GM12878 (cell line): ENCODE data around the gene IL26. TPM values are rescaled to one million over a fixed set of nuclear protein-coding genes. Genes with fewer than 3 reads are reported as not detected.

ENCODE experiments used
- ATAC-seq: fragments of 200-7000 bp; cut with Tn5 transposase; 3 replicates; pipeline ENCODE4 v1.9.1; 2020; ENCODE audit warnings: mild to moderate bottlenecking, moderate library complexity
- BruUV-seq: library from RNA; stranded (reverse); fragments of 400-500 nt; replicated peaks from 2 replicates; lab custom pipeline; 2021; lab: Mats Ljungman, UMichigan
- CTCF ChIA-PET: fragments of 300-600 bp; sonication (Branson Sonifier 250); formaldehyde crosslinking; extraction: SDS; loops from one replicate; lab custom pipeline; 2021; ENCODE audit warnings: inconsistent platforms; lab: Yijun Ruan, JAX
- POLR2A ChIA-PET: fragments of 350-600 bp; formaldehyde crosslinking; extraction: SDS; loops from one replicate; lab custom pipeline; 2021; ENCODE audit warnings: inconsistent platforms; lab: Charles Lee
- RAD21 ChIA-PET: fragments of 300-600 bp; sonication (Branson Sonifier 250); formaldehyde crosslinking; loops from one replicate; lab custom pipeline; 2023; ENCODE audit warnings: antibody characterized with exemption; ENCODE audit not compliant: unreplicated experiment; lab: Charles Lee
- SMC1A ChIA-PET: fragments of 300-600 bp; sonication (Branson Sonifier 250); formaldehyde crosslinking; loops from one replicate; lab custom pipeline; 2023; ENCODE audit not compliant: unreplicated experiment, uncharacterized antibody; lab: Charles Lee
- DNase-seq: peaks from one replicate; pipeline ENCODE4 v3.0.0-alpha.2; 2011; ENCODE audit warnings: low read depth, low spot score
- FAIRE-seq: peaks from 3 replicates; lab custom pipeline; 2011; peaks lifted over from hg19 to GRCh38; lab: Jason Lieb, UNC
- H2AFZ ChIP-seq: 2 replicates; pipeline ENCODE4 v1.6.0; 2011; ENCODE audit warnings: low read depth, low read length, control low read depth; ENCODE audit not compliant: control insufficient read depth
- H3K27ac ChIP-seq: 2 replicates; pipeline ENCODE4 v1.5.1; 2011; ENCODE audit warnings: control low read depth; ENCODE audit not compliant: control insufficient read depth, insufficient read depth
- H3K27me3 ChIP-seq, 2 experiments: replicated peaks in 1 of 2; 2 replicates each; pipeline versions ENCODE4 v1.6.0 to v1.6.1; 2011; ENCODE audit warnings: low read length in 1 of 2; ENCODE audit not compliant: control insufficient read depth in 2 of 2, insufficient read depth in 2 of 2
- H3K36me3 ChIP-seq, 2 experiments: 2 replicates each; pipeline ENCODE4 v1.5.1; 2011; ENCODE audit warnings: low read length in 1 of 2; ENCODE audit not compliant: control insufficient read depth in 2 of 2, insufficient read depth in 2 of 2
- H3K4me1 ChIP-seq: 2 replicates; pipeline ENCODE4 v1.6.1; 2011; ENCODE audit warnings: mild to moderate bottlenecking, low read length, moderate library complexity, mixed read lengths; ENCODE audit not compliant: control insufficient read depth, insufficient read depth
- H3K4me2 ChIP-seq: 2 replicates; pipeline ENCODE4 v1.6.0; 2011; ENCODE audit warnings: control low read depth; ENCODE audit not compliant: control insufficient read depth, insufficient read depth
- H3K4me3 ChIP-seq: fragments of 200-600 bp; sonication (generic); 2 replicates; pipeline ENCODE4 v1.5.1; 2016
- H3K79me2 ChIP-seq: 2 replicates; pipeline ENCODE4 v1.6.0; 2011; ENCODE audit warnings: low read length; ENCODE audit not compliant: control insufficient read depth, insufficient read depth
- H3K9ac ChIP-seq: 2 replicates; pipeline ENCODE4 v1.8.0; 2011; ENCODE audit warnings: low read length, control low read depth, mixed read lengths; ENCODE audit not compliant: control insufficient read depth, insufficient read depth
- H3K9me3 ChIP-seq: replicated peaks from 3 replicates; pipeline ENCODE4 v1.5.1; 2011; ENCODE audit warnings: mild to moderate bottlenecking, low read length; ENCODE audit not compliant: control insufficient read depth, insufficient read depth
- H4K20me1 ChIP-seq: 2 replicates; pipeline ENCODE4 v1.6.0; 2011; ENCODE audit not compliant: control insufficient read depth, insufficient read depth
- CHD1 ChIP-seq: IDR thresholded peaks from 2 replicates; pipeline ENCODE4 v1.6.1; 2012; ENCODE audit warnings: low read depth, low read length, improper control_type of control experiment
- EED ChIP-seq: sonication (generic); IDR thresholded peaks from 2 replicates; pipeline ENCODE4 v1.6.1; 2016; ENCODE audit warnings: antibody characterized with exemption, low read depth
- GABPA ChIP-seq: IDR thresholded peaks from 2 replicates; pipeline ENCODE4 v1.6.1; 2014; ENCODE audit warnings: antibody characterized with exemption, low read depth, mild to moderate bottlenecking, inconsistent platforms
- HSF1 ChIP-seq: fragments of 150-350 bp; IDR thresholded peaks from 2 replicates; pipeline ENCODE4 v1.6.1; 2014; ENCODE audit warnings: mild to moderate bottlenecking, low read depth, low read length
- IRF4 ChIP-seq: IDR thresholded peaks from 2 replicates; pipeline ENCODE4 v1.6.1; 2011; ENCODE audit warnings: low read depth, low read length
- JUNB ChIP-seq: IDR thresholded peaks from 2 replicates; pipeline ENCODE4 v1.6.1; 2016; ENCODE audit warnings: antibody characterized with exemption, mild to moderate bottlenecking
- KAT2A ChIP-seq: conservative IDR thresholded peaks from 2 replicates; pipeline ENCODE4 v1.6.1; 2011; ENCODE audit warnings: low read depth, low read length; ENCODE audit not compliant: control insufficient read depth
- MTA2 ChIP-seq: fragments of 450-650 bp; IDR thresholded peaks from 2 replicates; pipeline ENCODE4 v1.6.1; 2016; ENCODE audit warnings: low read depth, mild to moderate bottlenecking, moderate library complexity
- PBX3 ChIP-seq: IDR thresholded peaks from 2 replicates; pipeline ENCODE4 v1.6.1; 2011; ENCODE audit warnings: mild to moderate bottlenecking, low read depth, low read length, moderate library complexity; ENCODE audit not compliant: insufficient replicate concordance
- RUNX3 ChIP-seq: IDR thresholded peaks from 2 replicates; pipeline ENCODE4 v1.6.1; 2012; ENCODE audit warnings: low read length, inconsistent platforms
- SMARCA5 ChIP-seq: fragments of 450-650 bp; IDR thresholded peaks from 2 replicates; pipeline ENCODE4 v1.6.1; 2017; ENCODE audit warnings: mild to moderate bottlenecking
- SPI1 ChIP-seq: IDR thresholded peaks from 2 replicates; pipeline ENCODE4 v1.6.1; 2011; ENCODE audit warnings: low read depth, mild to moderate bottlenecking, low read length, moderate library complexity, borderline replicate concordance; ENCODE audit not compliant: insufficient read depth
- TCF7 ChIP-seq: IDR thresholded peaks from 2 replicates; pipeline ENCODE4 v1.6.1; 2014; ENCODE audit warnings: antibody characterized with exemption, borderline replicate concordance
- YBX1 ChIP-seq: fragments of 450-650 bp; IDR thresholded peaks from 2 replicates; pipeline ENCODE4 v1.6.1; 2016; ENCODE audit warnings: antibody characterized with exemption
- YY1 ChIP-seq: IDR thresholded peaks from 2 replicates; pipeline ENCODE4 v1.6.1; 2011; ENCODE audit warnings: low read depth, mild to moderate bottlenecking, low read length
- WGBS: methylation state at CpG from one replicate; pipeline ENCODE4 v1.1.6; 2016; ENCODE audit warnings: low lambda C conversion rate; ENCODE audit not compliant: insufficient replicate concordance, insufficient coverage; ENCODE audit errors: missing lambda C conversion rate; 5-methylcytosine and 5-hydroxymethylcytosine counted together
- in situ Hi-C: fragments of 300-500 bp; cut with MboI; formaldehyde crosslinking; loops from 9 replicates; pipeline ENCODE4 v1.14.3; 2018; ENCODE audit warnings: mixed read lengths
- intact Hi-C: fragments of 100-400 bp; cut with micrococcal nuclease; formaldehyde crosslinking; loops from one replicate; pipeline ENCODE4 v1.14.2; 2022; ENCODE audit not compliant: unreplicated experiment
- polyA plus RNA-seq, 11 experiments: library from polyadenylated mRNA; depleted of rRNA in 4 of 11; unstranded in 6 of 11; stranded (reverse) in 5 of 11; fragments of >200 nt; fragmentation: Nextera tagmentation in 4 of 11; fragmentation: Illumina TruSeq in 1 of 11; extraction: Ambion mirVana in 4 of 11; extraction: Trizol in 1 of 11; gene quantifications; 1 replicate in 1 of 11; 2 replicates in 10 of 11; pipeline versions ENCODE4 v1.2.1 to v1.2.3, GENCODE V29; 2011 to 2016; ENCODE audit warnings: inconsistent platforms in 2 of 11, missing spikeins in 2 of 11, low read depth in 1 of 11
- total RNA-seq, 4 experiments: library from RNA; depleted of rRNA in 3 of 4; stranded (reverse); fragments of >200 nt in 3 of 4; fragmentation: Illumina TruSeq in 1 of 4; extraction: Trizol in 1 of 4; gene quantifications; 2 replicates each; pipeline versions ENCODE4 v1.2.1 to v1.2.3, GENCODE V29; 2013 to 2021

IL26 gene
- total and polyA plus RNA-seq, 10 of the 15 experiments (the other 5 are each of a cell fraction or from before 2014, with no cell fraction given): not detected

GRCh38 chr12:68259318-68259940 lies 33.8 kb upstream of the IL26 start:
- intact Hi-C loops (no loop called here), in situ Hi-C loops (no loop called here)
- FAIRE-seq (no peak), DNase-seq (peak; percentile 24), ATAC-seq (peak; percentile 63)
- Histone ChIP-seq H3K4me3 (no peak overlapping the region), H4K20me1 (no peaks in the 10 kb centered on the region), H3K36me3 (no peaks in the 10 kb centered on the region), H3K79me2 (no peaks in the 10 kb centered on the region), H3K27ac (no peak overlapping the region), H3K4me1 (peaks cover 10% of the 10 kb centered on the region), H3K27me3 (no peaks in the 10 kb centered on the region), H3K9me3 (no peaks in the 10 kb centered on the region), H3K4me2 (no peak overlapping the region), H3K9ac (no peak overlapping the region), H2AFZ (no peak overlapping the region)
- ChIA-PET SMC1A (interaction anchor here (0.7 to 2.5 kb wide), 5 partner anchors 10 to 204 kb away, joined by 3 to 11 read pairs (median 3); no protein-coding TSS in a partner anchor), POLR2A (no interaction called here), RAD21 (interaction anchor here (0.8 kb wide), 1 partner anchor 19 kb away, joined by 3 read pairs; no protein-coding TSS in a partner anchor), CTCF (interaction anchor here (1.0 kb wide), 1 partner anchor 36 kb away, joined by 5 read pairs; no protein-coding TSS in a partner anchor)
- WGBS: 36% methylated on average over 3 of the region's 3 CpGs
- no TSS peak for BruUV-seq
- TF ChIP-seq SPI1 (0 out of 2 replicates have a peak, but pooled peaks have one; percentile 31), GABPA (no peak), TCF7 (no peak), KAT2A (no peak), SMARCA5 (no peak), JUNB (peak; percentile 28; the same call in 1 of the 2 replicates), RUNX3 (0 out of 2 replicates have a peak, but pooled peaks have one; percentile 8)

- WGBS: 80% methylated on average over 7 of the region's 7 CpGs
- CTCF ChIA-PET: no interaction called here
- Histone ChIP-seq H3K27me3 (no peaks in the 10 kb centered on the region), H2AFZ (no peak within 1 kb of the TSS), H3K79me2 (no peaks in the 10 kb centered on the region), H4K20me1 (no peaks in the 10 kb centered on the region), H3K9ac (no peak within 1 kb of the TSS), H3K4me2 (no peak within 1 kb of the TSS), H3K36me3 (no peaks in the 10 kb centered on the region), H3K9me3 (no peaks in the 10 kb centered on the region), H3K27ac (no peak within 1 kb of the TSS), H3K4me1 (peaks cover 6% of the 10 kb centered on the region), H3K4me3 (no peak within 1 kb of the TSS)
- RAD21 ChIA-PET: no interaction called here
- intact Hi-C loops: no loop called here
- POLR2A ChIA-PET: no interaction called here
- no peak for FAIRE-seq
- in situ Hi-C loops: no loop called here
- DNase-seq: no peak
- BruUV-seq: no TSS peak
- SMC1A ChIA-PET: interaction anchor here (1.1 to 1.4 kb wide), 2 partner anchors 19 to 21 kb away, joined by 3 to 5 read pairs; no protein-coding TSS in a partner anchor
- ATAC-seq: no peak
- no peak for TF ChIP-seq MTA2
- TF ChIP-seq PBX3: no peak
- no peak for TF ChIP-seq EED
- no peak for TF ChIP-seq YY1
- TF ChIP-seq IRF4: no peak
- no peak for TF ChIP-seq HSF1
- TF ChIP-seq YBX1: no peak
- no peak for TF ChIP-seq CHD1
Observed at GRCh38 chr12:68253504-68253903, 27.9 kb upstream of the IL26 start, which contains the start of gene IL22. Gene IL22 (minus strand): TSS chr12:68253604. CDS start chr12:68253448, 156 bp downstream.
